Body of pancreas (tissue), 4 donors: ENCODE results near the gene PTGIR. TPM values are rescaled to one million over a fixed set of nuclear protein-coding genes. Genes with fewer than 3 reads are reported as not detected.

Experiments
- ATAC-seq: fragments of 150-250 bp; one replicate; pipeline ENCODE4 v1.9.1; 2016
- DNase-seq, 4 donors: peaks; one replicate each; pipeline ENCODE4 v3.0.0-alpha.2; 2019
- H3K27ac ChIP-seq, 4 donors: fragments of 200-600 bp; sonication (generic); 1 replicate in 3 of 4; 2 replicates in 1 of 4; pipeline versions ENCODE4 v1.5.1 to v1.6.1; 2016 to 2019; ENCODE audit warnings: mild to moderate bottlenecking in 1 of 4, mixed read lengths in 1 of 4, moderate library complexity in 1 of 4
- H3K27me3 ChIP-seq, 2 donors: fragments of 200-600 bp; sonication (generic); one replicate each; pipeline ENCODE4 v1.6.0; 2016; ENCODE audit warnings: mild to moderate bottlenecking in 1 of 2
- H3K36me3 ChIP-seq, 2 donors: fragments of 200-600 bp; sonication (generic); replicated peaks in 1 of 2; 2 replicates each; pipeline ENCODE4 v1.5.1; 2016; ENCODE audit warnings: low read depth in 2 of 2; ENCODE audit not compliant: insufficient read depth in 1 of 2
- H3K4me1 ChIP-seq: fragments of 200-600 bp; sonication (generic); one replicate; pipeline ENCODE4 v1.6.0; 2016
- H3K4me3 ChIP-seq, 2 donors: fragments of 200-600 bp; sonication (generic); 1 replicate in 1 of 2; 2 replicates in 1 of 2; pipeline ENCODE4 v1.5.1; 2016 to 2019
- H3K9me3 ChIP-seq, 3 donors: fragments of 200-600 bp; sonication (generic); 1 replicate in 2 of 3; 2 replicates in 1 of 3; pipeline ENCODE4 v1.5.1; 2016
- CTCF ChIP-seq, 7 experiments: fragments of 450-650 bp in 4 of 7; fragments of 200-600 bp in 3 of 7; sonication (generic) in 3 of 7; IDR thresholded peaks; one replicate each; pipeline ENCODE4 v1.5.1; 2016 to 2019; ENCODE audit warnings: antibody characterized with exemption in 7 of 7
- POLR2A ChIP-seq, 3 donors: fragments of 450-650 bp; IDR thresholded peaks; one replicate each; pipeline ENCODE4 v1.6.1; 2016; ENCODE audit warnings: antibody characterized with exemption in 3 of 3, mild to moderate bottlenecking in 2 of 3
- WGBS, 2 donors: methylation state at CpG; one replicate each; pipeline ENCODE4 v1.1.5; 2017; 5-methylcytosine and 5-hydroxymethylcytosine counted together
- intact Hi-C: fragments of 100-400 bp; cut with DNase I; formaldehyde crosslinking; loops from one replicate; pipeline ENCODE4 v1.15.1; 2023
- total RNA-seq, 2 donors: library from RNA; depleted of rRNA; stranded (reverse); fragments of >200 nt; gene quantifications; one replicate each; pipeline ENCODE4 v1.1.0, GENCODE V29; 2016

The PTGIR gene
- total RNA-seq, 2 donors from 2014 or later, result 5.3 to 9.6 TPM

GRCh38 chr19:46648961-46649960 is 24.4 kb upstream of the PTGIR start:
- WGBS, 2 donors, result 9 to 16% methylated on average over 10 to 85 of the region's 144 CpGs
- no peak overlapping the region for H3K27ac ChIP-seq
- peaks cover 5% of the 10 kb centered on the region for H3K4me1 ChIP-seq
- no peaks in the 10 kb centered on the region for H3K9me3 ChIP-seq
- intact Hi-C loops, result no loop called here
- peaks cover 0 to 9% of the 10 kb centered on the region in 2 donors for H3K27me3 ChIP-seq
- H3K36me3 ChIP-seq, result no peaks in the 10 kb centered on the region
- no peak for TF ChIP-seq CTCF (IDR thresholded peaks at IDR 0.05)
- no peak for TF ChIP-seq POLR2A (IDR thresholded peaks at IDR 0.05)
- no peak overlapping the region for H3K4me3 ChIP-seq
- DNase-seq (no peak), ATAC-seq (peak; percentile 21)

GRCh38 chr19:46648060-46648960 is 23.4 kb upstream of the PTGIR start:
- peak; percentile 12 for ATAC-seq
- H3K27me3 ChIP-seq, result peaks cover 0 to 9% of the 10 kb centered on the region in 2 donors
- intact Hi-C loops, result no loop called here
- no peaks in the 10 kb centered on the region for H3K36me3 ChIP-seq
- no peak overlapping the region for H3K27ac ChIP-seq
- TF ChIP-seq CTCF (IDR thresholded peaks at IDR 0.05) (no peak), POLR2A (IDR thresholded peaks at IDR 0.05) (no peak)
- H3K4me1 ChIP-seq, result peaks cover 5% of the 10 kb centered on the region
- H3K9me3 ChIP-seq, result no peaks in the 10 kb centered on the region
- 20 to 38% methylated on average over 13 to 63 of the region's 63 CpGs for WGBS, 2 donors
- DNase-seq, result no peak
- H3K4me3 ChIP-seq, result no peak overlapping the region

GRCh38 chr19:46646402-46646801 is 21.5 kb upstream of the PTGIR start:
- DNase-seq (no peak), ATAC-seq (no peak)
- intact Hi-C loops, result no loop called here
- TF ChIP-seq POLR2A (IDR thresholded peaks at IDR 0.05) (no peak), CTCF (IDR thresholded peaks at IDR 0.05) (no peak)
- no peak overlapping the region for H3K27ac ChIP-seq
- H3K9me3 ChIP-seq, result no peaks in the 10 kb centered on the region
- no peaks in the 10 kb centered on the region for H3K36me3 ChIP-seq
- H3K4me1 ChIP-seq, result peaks cover 5% of the 10 kb centered on the region
- WGBS, 2 donors, result 65 to 72% methylated on average over 3 of the region's 3 CpGs
- peaks cover 0 to 9% of the 10 kb centered on the region in 2 donors for H3K27me3 ChIP-seq
- no peak overlapping the region for H3K4me3 ChIP-seq

- Histone ChIP-seq H3K4me3 (no peak overlapping the region), H3K9me3 (no peaks in the 10 kb centered on the region), H3K27me3 (peaks cover 0 to 17% of the 10 kb centered on the region in 2 donors), H3K4me1 (peaks cover 5% of the 10 kb centered on the region), H3K27ac (no peak overlapping the region), H3K36me3 (no peaks in the 10 kb centered on the region)
- ATAC-seq (no peak), DNase-seq (no peak)
- intact Hi-C loops, result no loop called here
- no peak for TF ChIP-seq POLR2A (IDR thresholded peaks at IDR 0.05)
- no peak for TF ChIP-seq CTCF (IDR thresholded peaks at IDR 0.05)
- WGBS, 2 donors, result 50 to 53% methylated on average over 3 of the region's 3 CpGs
Measured at GRCh38 chr19:46644720-46645119, 19.8 kb upstream of the PTGIR start.
